ENCODE results near the gene MAPK8.

The MAPK8 gene

GRCh38 chr10:48423884-48424283 is 117.4 kb downstream of the MAPK8 start:
- no peak for DNase-seq

GRCh38 chr10:48428896-48429295 is 122.4 kb downstream of the MAPK8 start:
- no peak for DNase-seq

GRCh38 chr10:48429309-48429708 is 122.8 kb downstream of the MAPK8 start:
- DNase-seq: no peak

GRCh38 chr10:48430402-48430993 is 124.0 kb downstream of the MAPK8 start:
- DNase-seq: no peak

GRCh38 chr10:48431871-48432270 is 125.4 kb downstream of the MAPK8 start:
- DNase-seq: no peak

- DNase-seq: no peak
These were observed 131.1 kb downstream of the MAPK8 start for GRCh38 chr10:48437546-48437945.

GRCh38 chr10:48439031-48439430 is 132.6 kb downstream of the MAPK8 start:
- no peak for DNase-seq

- DNase-seq: no peak
These were observed 133.1 kb downstream of the MAPK8 start for GRCh38 chr10:48439581-48440041.

GRCh38 chr10:48440771-48441170 is 134.3 kb downstream of the MAPK8 start:
- DNase-seq: no peak

- DNase-seq: no peak
These were observed 135.8 kb downstream of the MAPK8 start for GRCh38 chr10:48442090-48442808.

- no peak for DNase-seq
These were observed 136.3 kb downstream of the MAPK8 start for GRCh38 chr10:48442809-48443177.

GRCh38 chr10:48444266-48444665 is 137.8 kb downstream of the MAPK8 start:
- DNase-seq: no peak

GRCh38 chr10:48444861-48445841 is 138.7 kb downstream of the MAPK8 start:
- DNase-seq: no peak

GRCh38 chr10:48445932-48446331 is 139.5 kb downstream of the MAPK8 start:
- no peak for DNase-seq

GRCh38 chr10:48446785-48447184 is 140.3 kb downstream of the MAPK8 start:
- no peak for DNase-seq

- no peak for DNase-seq
These were observed 141.1 kb downstream of the MAPK8 start for GRCh38 chr10:48447356-48448215.

- DNase-seq: no peak
These were observed 142.3 kb downstream of the MAPK8 start for GRCh38 chr10:48448796-48449195.

- no peak for DNase-seq
These were observed 143.2 kb downstream of the MAPK8 start for GRCh38 chr10:48449501-48450232.

GRCh38 chr10:48450233-48450740 is 143.8 kb downstream of the MAPK8 start:
- DNase-seq: no peak

GRCh38 chr10:48450741-48451466 is 144.4 kb downstream of the MAPK8 start:
- no peak for DNase-seq

Measured in activated CD4-positive, alpha-beta T cell treated with anti-CD3 and anti-CD28 coated beads, Interleukin-2, amount 50 U/mL, for 4 hours (primary cell).